ENCODE results near the gene DPP10. TPM values are rescaled to one million over a fixed set of nuclear protein-coding genes. Genes with fewer than 3 reads are reported as not detected.

The DPP10 gene
- total RNA-seq, 1 experiment from 2014 or later = not detected

- CTCF ChIA-PET = no interaction called here
- no peak for DNase-seq
Measured at GRCh38 chr2:115739574-115739973, 1297.1 kb downstream of the DPP10 start.

GRCh38 chr2:115746151-115746550 lies 1303.7 kb downstream of the DPP10 start:
- intact Hi-C loops (cut with micrococcal nuclease; ENCODE audit: unreplicated experiment) = no loop called here
- no TSS peak for BruUV-seq (replicated peaks)
- CTCF ChIA-PET = no interaction called here
- DNase-seq = no peak
- Mint-ChIP-seq H3K4me1 (ENCODE audit: low read depth, unreplicated experiment) (no peaks in the 10 kb centered on the region), H3K27ac (ENCODE audit: unreplicated experiment) (no peak overlapping the region), H3K27me3 (ENCODE audit: unreplicated experiment) (no peaks in the 10 kb centered on the region), H3K9me3 (ENCODE audit: low read depth, unreplicated experiment) (peaks cover 7% of the 10 kb centered on the region), H3K36me3 (ENCODE audit: insufficient read depth, unreplicated experiment) (no peaks in the 10 kb centered on the region), H3K4me3 (ENCODE audit: low read depth, unreplicated experiment) (no peak overlapping the region)
- no peak for TF ChIP-seq CTCF (IDR thresholded peaks at IDR 0.05; ENCODE audit: unreplicated experiment)

More at GRCh38 chr2:115739574-115739973, 1297.1 kb downstream of the DPP10 start:
- no peak overlapping the region for H3K27ac Mint-ChIP-seq (ENCODE audit: unreplicated experiment)
- no TSS peak for BruUV-seq (replicated peaks)
- intact Hi-C loops (cut with micrococcal nuclease; ENCODE audit: unreplicated experiment) = no loop called here
- no peaks in the 10 kb centered on the region for H3K4me1 Mint-ChIP-seq (ENCODE audit: low read depth, unreplicated experiment)
- H3K4me3 Mint-ChIP-seq (ENCODE audit: low read depth, unreplicated experiment) = no peak overlapping the region
- H3K9me3 Mint-ChIP-seq (ENCODE audit: low read depth, unreplicated experiment) = peaks cover 13% of the 10 kb centered on the region
- H3K27me3 Mint-ChIP-seq (ENCODE audit: unreplicated experiment) = no peaks in the 10 kb centered on the region
- no peak for TF ChIP-seq CTCF (IDR thresholded peaks at IDR 0.05; ENCODE audit: unreplicated experiment)
- no peaks in the 10 kb centered on the region for H3K36me3 Mint-ChIP-seq (ENCODE audit: insufficient read depth, unreplicated experiment)

GRCh38 chr2:115757286-115757685 lies 1314.8 kb downstream of the DPP10 start:
- no peak for DNase-seq
- no peak for TF ChIP-seq CTCF (IDR thresholded peaks at IDR 0.05; ENCODE audit: unreplicated experiment)
- Mint-ChIP-seq H3K27me3 (ENCODE audit: unreplicated experiment) (no peaks in the 10 kb centered on the region), H3K9me3 (ENCODE audit: low read depth, unreplicated experiment) (peaks cover 6% of the 10 kb centered on the region), H3K4me1 (ENCODE audit: low read depth, unreplicated experiment) (no peaks in the 10 kb centered on the region), H3K4me3 (ENCODE audit: low read depth, unreplicated experiment) (no peak overlapping the region), H3K27ac (ENCODE audit: unreplicated experiment) (no peak overlapping the region), H3K36me3 (ENCODE audit: insufficient read depth, unreplicated experiment) (no peaks in the 10 kb centered on the region)
- intact Hi-C loops (cut with micrococcal nuclease; ENCODE audit: unreplicated experiment) = no loop called here
- CTCF ChIA-PET = no interaction called here
- no TSS peak for BruUV-seq (replicated peaks)

GRCh38 chr2:115763601-115764000 lies 1321.2 kb downstream of the DPP10 start:
- H3K27ac Mint-ChIP-seq (ENCODE audit: unreplicated experiment) = no peak overlapping the region
- CTCF ChIA-PET = no interaction called here
- intact Hi-C loops (cut with micrococcal nuclease; ENCODE audit: unreplicated experiment) = no loop called here
- H3K36me3 Mint-ChIP-seq (ENCODE audit: insufficient read depth, unreplicated experiment) = no peaks in the 10 kb centered on the region
- H3K4me1 Mint-ChIP-seq (ENCODE audit: low read depth, unreplicated experiment) = no peaks in the 10 kb centered on the region
- no peak for DNase-seq
- H3K4me3 Mint-ChIP-seq (ENCODE audit: low read depth, unreplicated experiment) = no peak overlapping the region
- H3K27me3 Mint-ChIP-seq (ENCODE audit: unreplicated experiment) = no peaks in the 10 kb centered on the region
- no peak for TF ChIP-seq CTCF (IDR thresholded peaks at IDR 0.05; ENCODE audit: unreplicated experiment)
- peaks cover 14% of the 10 kb centered on the region for H3K9me3 Mint-ChIP-seq (ENCODE audit: low read depth, unreplicated experiment)
- no TSS peak for BruUV-seq (replicated peaks)
